Stimulated activated CD8-positive, alpha-beta memory T cell treated with anti-CD3 and anti-CD28 coated beads, Interleukin-15, amount 100 ng/mL, for 4 hours (primary cell): ENCODE data around the gene RIPK4.
"Not testable (repeated sequence)": the region's sequence is repeated elsewhere in the genome, so short reads cannot be mapped to it uniquely, and the experiment has no call there.

ENCODE experiments used
- DNase-seq, 2 donors: peaks; one replicate each; pipeline ENCODE4 v3.0.0-alpha.2; 2020; ENCODE audit warnings: low read depth in 2 of 2

The RIPK4 gene

DNA sequence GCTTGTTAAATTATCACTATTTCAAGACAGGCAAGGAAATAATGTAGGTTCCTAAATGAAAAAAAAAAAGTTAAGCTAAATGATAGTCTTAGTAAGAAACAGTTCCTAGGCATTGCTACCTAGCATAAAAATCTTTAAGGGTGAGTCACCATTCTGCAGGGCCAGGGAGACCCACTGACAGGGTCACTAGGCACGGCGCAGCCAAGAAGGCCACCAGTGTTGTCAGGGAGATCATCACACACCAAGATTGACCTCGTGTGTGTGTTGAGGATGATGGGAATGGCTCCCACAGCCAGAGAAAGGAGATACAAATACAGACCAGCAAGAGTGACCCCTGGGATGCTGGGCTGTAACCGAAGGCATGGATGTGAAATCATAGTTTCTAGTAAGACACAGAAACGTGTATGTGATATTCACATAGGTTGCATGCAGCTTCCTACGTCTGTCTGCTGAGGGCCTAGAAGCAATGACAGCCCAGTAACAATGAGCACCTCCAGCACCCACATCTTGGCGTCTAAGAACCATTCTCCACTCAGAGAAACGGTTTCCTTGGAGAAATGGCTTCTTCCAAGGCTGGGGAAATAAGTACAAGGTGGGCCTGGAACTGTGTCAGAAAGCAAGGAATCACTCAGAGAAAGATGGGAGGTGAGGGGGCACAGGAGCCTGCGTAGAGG is 29.1 kb downstream of the RIPK4 start:
- DNase-seq, result no peak

DNA sequence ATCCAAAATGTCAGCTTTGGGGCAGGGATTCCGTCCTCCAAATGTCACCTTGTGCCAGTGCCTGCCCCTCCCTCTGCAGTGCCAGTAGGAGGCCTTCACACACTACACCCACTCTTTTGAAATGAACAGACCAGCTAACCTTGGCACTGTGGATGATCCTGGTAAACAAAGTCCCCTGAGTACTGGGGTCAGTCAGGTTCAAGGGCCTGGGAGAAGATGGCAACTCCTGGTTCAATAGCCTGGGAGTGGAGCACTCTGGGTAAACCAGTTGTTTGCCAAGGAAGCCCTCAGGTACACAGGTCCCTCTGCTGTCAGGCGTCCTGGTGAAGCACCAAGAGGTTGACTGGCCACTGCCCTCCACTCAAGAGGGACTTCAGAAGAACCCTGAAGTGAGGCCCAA is 30.4 kb downstream of the RIPK4 start:
- no peak for DNase-seq

DNA sequence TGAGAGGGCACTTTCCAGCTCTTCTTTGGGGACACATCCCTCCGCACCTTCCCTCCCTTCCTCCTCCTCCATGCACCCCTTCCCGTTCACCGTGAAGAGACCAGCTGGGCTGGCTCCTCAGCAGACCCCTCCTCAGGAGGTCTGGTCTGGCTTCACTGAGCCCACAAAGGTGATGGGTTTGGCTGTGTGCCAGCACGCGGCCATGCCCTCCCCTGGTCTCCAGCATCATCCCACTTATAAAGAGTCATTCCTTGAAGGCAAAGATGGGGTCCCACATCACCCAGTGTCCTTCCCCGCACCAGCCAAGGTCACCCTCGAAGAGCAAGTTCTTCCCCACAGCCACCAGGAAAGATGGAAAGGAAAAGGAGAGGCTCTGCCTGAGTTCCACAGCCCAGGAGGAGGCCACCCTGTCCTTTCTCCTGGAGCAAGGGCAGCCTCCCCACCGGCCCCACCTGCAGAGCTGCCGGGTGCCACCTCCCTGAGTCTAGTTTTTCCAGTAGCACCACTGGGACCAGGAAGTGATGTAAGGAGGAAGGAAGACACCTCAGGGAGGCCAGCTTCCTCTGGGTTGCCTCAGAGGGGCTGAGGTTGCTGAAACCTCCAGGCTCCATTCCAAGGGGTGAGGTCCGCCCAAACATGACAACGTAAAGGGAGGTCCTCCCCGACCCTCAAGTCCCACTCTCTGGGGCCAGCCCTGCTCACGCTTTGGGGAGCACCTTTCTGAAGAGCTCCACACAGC is 32.7 kb downstream of the RIPK4 start:
- DNase-seq, result no peak

DNA sequence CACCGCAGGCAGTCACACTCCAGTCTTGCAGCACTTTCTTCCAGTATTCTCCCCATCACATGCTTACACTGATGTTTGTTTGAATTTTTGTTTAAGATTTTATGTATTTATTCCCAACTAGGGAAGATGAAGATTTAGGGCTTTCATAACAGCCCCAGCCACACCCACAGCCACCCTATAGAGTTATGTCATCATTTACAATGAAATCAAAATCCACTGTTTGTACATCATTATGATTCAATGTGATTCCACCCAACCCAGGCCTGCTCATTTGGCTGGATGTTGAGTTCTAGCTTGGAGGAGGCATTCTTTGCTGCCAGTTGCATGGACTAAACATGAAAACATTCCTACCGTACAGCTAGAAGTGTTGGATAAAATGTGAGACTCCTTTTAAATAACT is 35.8 kb downstream of the RIPK4 start:
- DNase-seq, result no peak

DNA sequence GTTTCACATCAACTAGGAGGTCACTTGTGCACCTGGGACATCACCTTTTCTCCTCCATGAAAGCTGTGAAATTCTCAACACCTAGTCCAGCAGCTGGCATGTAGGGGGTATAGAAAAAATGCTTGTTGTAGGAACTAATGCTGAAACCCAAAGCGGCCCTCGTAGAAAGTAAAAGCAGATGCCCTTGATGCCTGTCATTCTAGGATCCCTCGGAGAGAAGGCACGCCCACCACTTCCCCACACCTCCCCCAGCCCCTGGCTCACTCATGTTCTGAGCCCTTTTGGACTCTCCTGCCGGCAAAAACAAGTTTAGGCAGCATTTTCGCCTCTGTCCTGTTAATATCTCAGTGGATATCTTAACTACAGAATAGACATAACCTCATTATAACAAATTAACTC is 36.5 kb downstream of the RIPK4 start:
- no peak for DNase-seq

DNA sequence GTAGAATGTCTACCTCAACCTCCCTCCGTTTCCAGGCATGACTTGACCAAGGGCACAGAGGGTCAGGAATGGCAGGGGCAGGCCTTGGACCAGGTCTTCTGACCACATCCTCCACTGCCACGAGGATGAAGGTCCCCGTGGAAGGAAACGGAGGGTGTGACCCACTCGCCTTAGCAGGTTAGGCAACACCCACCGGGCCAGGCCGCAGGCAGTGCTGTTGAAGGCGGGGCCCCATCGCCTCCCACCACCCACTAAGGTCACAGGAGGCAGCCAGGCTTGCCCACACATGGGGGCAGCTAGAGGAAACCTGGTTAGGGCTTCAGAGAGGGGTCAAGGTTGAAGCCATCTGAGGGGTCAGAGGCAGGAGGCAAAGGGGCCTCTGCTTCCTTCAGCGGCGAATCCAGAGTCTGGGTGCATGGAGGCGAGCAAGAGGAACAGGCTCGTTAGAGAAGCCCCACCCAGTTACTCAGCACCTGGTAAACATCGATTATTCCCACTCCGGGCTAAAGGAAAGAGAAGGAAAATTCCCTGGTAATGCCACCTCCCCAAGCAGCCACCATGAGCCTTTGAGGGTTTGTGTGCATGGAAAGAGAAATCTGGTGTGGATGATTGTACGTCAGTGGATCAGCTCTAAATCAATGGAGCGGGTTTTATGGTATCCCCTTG is 37.0 kb downstream of the RIPK4 start:
- DNase-seq, result no peak

DNA sequence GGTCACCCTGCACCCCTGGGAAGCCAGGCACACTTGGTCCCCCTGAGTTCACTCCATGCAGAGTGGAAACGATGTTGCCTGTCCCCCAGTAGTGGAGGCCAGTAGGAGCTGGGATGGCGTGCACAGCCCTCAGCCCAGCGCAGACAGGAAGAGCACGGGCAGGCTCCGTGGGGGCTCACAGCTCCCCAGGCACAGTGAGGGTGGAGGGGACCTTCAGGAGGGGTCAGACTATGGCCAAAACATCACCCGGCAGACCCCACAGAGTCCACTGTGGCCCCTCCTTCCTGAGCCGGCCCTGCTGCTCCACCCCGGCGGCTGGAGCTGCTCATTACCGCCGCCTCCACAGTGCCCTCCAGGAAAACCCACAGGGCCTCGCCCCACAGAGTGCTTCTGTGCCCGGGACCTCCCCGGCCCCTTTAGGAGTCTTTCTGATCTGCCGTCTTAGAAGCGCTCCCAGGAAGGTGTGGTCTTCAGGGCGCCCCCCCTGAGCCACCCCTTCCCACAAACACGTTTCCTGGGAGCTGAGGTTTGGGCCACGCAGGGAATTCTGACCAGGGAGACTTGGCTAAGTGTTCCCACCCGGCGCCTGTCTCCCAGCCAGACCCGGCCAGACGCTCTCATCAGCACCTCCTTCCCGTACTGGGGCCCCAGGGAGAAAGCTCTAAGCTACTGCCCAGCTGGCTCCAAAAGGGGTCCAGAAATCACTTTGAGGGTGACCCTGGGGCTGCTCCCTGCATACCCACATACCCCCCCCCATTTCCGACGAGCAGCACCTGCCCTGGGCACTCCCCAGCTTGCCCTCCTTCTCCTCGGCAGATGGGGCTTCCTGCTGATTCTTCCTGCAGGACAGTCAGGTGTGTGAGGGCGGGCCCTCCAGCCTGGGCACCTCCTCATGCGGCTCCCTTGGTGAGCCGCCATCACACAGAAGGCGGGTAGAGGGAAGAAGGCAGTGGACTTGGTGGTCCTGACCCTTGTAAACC is 38.8 kb downstream of the RIPK4 start:
- no peak for DNase-seq

DNA sequence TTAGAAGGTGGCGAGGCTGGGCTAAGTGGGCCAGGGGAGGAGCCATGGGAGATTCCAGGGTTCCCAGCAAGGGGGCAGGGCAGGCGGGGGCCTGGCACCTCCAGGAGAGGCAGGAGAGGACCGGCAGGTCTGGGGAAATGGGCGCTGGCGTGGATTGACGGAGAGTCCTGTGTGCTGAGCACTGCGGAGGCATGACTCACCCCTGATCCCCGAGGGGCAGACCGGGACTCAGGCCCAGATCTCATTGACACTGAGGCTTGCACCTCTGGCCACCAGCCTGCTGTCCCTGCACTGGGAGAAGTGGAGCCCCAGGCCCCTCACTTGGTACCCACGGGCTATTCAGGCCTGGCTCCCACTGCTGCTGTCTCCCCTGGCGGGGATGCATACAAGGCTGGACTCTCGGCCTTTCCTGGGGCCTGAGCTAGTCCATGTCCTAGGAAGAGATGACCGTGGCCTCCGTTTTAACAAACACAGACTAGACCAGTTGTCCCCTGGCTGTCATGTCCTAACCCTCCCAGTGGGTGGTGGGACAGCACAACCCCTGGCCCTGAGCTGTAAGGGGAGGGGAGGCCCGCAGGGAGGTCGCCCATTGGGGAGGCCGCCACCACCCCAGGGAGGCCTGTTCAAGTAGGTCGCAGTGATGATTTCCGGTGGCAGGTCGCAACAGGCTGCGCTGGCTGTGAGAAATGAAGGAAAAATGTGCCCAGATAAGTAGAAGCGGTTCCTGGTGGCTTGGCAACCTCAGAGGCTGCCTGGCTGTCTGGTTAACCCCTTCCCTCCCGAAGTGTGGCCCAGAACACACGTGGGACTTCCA is 39.7 kb downstream of the RIPK4 start:
- no peak for DNase-seq

DNA sequence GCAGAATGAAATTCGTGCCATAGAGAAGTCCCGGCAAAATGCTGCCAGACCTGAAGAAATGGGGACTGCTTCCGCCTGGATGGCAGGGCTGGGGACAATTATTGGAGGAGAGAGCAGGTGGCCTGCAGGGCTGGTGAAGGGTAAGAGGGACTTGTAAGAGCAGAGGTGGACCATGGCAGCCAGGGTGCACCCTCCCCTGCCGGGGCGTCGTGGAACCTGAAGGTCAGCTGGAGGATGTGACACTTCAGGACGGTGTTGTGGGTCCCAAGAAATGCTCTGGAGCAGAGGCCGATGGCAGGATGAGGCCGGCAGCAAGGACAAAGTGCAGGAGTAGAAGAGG is 40.3 kb downstream of the RIPK4 start:
- no peak for DNase-seq

DNA sequence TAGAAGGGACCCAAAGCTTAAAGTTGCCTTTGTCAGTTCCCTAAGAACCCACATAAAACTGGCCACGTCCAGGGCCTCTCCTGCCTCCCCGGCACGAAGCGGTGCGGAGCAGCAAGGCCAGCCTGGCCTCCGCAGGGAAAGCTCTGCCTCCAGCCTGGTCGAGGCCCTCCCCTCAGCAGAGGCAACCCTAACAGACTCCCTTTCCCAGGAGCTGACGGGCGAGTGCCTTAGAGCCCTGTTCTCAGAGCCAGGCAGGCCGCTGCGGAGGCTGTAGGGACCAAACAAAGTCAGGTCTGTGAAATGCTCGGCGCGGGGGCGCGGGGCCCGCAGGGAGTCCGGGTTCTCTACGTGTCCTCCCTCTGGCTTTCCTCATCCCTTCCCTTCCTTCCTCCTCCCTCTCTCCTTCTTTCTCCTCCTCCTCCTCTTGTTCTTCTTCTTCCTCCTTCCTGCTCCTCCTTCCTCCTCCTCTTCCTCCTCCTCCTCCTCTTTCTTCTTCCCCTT is 40.7 kb downstream of the RIPK4 start:
- no peak for DNase-seq

DNA sequence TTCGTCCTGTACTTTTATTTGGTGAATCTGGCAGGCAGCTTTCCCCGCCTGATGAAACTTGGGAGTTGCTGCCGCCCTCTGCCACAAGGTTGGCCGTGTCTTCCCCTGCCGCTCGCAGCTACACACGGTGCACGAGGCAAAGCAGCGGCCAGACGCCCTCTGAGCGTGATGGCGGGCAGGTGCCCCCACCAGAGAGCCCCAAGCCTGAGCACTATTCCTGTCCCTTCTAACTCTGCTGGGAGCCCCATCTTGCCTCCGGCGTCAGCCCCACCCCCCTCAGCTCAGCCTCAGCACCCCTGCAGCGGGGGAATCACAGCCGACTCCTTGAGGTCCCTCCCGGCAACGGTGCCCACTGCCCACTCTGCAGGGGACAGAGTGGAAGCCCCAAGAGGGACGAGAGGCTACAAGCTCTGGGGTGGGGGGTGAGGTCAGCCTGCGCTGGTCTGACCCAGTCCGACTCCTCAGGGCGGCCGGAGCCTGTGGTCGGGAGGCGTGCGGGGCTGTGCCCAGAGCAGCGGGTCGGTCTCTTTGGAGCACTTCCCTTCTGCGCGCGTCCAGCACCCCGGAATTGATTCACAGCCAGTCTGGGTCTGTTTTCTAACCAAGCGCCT is 41.3 kb downstream of the RIPK4 start:
- DNase-seq, result no peak

DNA sequence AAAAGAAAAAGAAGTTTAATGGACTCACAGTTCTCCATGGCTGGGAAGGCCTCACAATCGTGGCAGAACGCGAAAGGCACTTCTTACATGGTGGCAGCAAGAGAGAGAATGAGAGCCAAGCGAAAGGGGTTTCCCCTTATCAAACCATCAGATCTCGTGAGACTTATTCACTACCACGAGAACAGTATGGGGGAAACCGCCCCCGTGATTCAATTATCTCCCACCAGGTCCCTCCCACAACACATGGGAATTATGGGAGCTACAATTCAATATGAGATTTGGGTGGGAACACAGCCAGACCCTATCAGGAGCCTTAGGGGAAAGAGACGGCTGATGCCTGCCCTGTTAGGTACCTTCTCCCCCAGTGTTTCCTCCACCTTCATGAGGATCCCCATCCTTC is 43.0 kb downstream of the RIPK4 start:
- DNase-seq, result not testable (repeated sequence)

DNA sequence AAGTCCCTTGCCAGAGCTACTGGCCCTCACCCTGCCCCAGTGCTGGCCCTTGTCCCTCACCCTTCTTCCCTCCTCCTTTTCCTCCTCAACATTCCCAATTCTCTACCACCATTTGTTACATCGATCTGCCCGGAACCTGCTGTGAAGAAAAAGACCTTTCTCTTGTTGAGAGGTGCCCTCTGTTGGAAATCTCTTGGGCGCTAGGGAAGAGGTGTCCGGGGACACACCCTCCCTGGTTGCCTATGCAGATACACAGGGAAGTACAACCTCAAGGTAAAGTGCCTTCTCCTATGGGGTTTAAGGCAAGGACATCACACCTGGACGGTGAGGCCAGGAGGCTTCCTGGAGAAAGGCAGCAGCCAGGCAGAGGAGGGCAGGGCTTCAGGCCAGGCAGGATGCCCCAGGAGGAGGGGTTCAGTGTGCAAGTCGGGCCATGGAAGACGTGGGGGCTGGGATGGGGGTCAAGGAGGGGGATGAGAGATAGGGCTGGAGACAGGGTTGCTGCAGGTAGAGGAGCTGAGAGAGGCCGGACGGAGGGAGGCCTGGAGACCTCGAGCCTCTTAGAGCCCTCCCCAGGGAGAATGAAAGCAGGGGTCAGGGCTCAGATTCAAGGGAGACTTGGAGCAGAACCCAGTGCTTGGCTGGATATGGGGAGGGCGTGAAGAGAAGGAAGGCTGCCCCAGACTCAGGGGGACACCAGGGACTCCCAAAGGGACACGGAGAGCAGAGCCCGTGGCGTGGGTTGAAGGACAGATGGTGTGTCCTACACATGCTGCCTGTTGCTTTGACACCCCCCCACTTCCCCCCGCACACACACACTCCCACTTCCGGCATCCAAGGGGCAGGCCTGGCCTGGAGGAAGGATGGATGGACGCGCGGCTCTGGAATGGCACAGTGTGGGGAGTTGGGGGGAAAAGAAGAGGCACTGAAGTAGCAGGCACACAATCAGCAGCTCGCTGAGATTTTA is 44.5 kb downstream of the RIPK4 start:
- no peak for DNase-seq

DNA sequence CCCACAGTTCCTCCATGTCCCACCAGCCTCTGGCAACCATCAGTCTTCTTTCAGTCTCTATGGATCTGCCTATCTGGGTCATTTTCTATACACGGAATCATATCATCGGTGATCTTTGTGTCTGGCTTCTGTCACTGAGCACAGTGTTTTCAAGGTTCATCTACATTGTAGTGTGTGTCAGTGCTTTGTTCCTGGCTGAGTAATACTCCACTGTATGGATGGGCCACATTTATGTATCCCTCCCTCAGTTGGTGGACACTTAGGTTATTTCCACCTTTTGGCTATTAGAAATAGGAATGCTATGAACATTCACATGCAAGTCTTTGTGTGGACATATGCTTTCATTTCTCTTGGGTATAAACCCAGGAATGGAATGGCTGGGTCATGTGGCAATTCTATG is 46.6 kb downstream of the RIPK4 start:
- DNase-seq, result no peak

DNA sequence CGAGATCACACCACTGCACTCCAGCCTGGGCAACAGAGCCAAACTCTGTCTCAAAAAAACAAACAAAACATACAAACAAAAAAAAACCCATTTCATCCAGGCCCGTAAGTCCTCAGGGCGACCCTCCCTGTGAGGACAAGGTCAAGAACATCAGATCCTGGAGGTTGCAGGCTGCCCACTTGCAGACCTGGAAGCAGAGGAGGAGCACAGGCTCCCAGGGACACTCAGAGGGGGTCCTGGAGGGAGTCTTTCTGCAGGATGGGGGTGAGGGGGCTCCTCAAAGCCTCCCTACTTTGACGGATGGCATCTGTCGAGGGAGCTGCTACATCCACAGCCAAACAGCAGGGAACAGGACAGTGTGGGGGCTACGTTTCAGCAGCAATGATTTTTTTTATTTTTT is 47.2 kb downstream of the RIPK4 start:
- no peak for DNase-seq

DNA sequence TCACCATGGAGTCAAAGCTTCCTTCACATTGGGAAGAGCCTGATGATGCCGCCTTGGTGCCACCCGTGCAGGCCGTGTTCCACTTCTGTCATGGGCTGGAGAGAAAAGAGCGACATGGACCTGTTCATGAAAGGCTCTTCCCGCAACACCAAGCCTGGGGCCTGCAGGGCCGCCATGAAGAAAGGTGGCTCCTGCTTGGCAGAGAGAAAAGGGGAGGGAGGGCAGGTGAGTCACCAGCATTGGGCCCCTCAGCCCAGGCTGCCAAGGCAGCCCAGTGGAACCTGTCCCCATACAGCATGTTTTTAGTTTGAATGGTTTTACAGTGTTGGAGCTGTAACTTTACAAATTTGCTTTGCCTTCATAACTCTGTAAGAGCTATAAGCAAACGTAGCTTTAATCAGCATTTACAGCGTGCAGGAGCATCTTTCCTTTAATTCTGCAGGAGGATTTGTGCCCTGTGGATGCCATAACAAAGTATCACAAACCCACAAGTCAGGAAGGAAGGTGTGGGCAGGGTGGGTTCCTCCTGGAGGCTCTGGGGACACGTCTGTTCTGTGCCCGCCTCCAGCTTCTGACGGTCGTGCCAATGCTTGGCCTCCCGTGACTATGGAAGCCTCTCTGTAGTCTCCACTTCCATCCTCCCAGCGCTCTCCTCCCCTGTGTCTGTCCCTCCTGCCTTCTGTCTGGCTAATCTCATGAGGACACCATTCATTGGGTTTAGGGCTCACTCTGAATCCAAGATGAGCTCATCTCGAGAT is 49.1 kb downstream of the RIPK4 start:
- DNase-seq, result no peak

DNA sequence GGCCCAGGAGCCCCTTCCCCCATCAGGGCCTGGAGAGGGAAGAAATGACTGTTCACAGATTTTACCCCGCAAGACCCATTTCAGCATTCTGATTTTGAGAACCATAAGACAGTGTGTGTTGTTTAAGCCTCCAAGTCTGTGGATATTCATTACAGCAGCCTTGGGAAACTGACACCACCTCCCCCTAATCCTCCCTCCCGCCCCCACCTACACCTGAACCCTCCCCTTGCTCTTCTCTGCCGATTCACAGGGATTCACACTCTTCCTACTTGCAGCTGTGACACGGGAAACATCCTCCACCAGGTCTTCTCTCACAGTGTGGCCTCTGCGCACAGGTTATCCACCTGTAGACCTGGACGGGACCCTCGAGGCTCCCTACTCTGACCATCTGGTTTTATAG is 50.1 kb downstream of the RIPK4 start:
- no peak for DNase-seq

DNA sequence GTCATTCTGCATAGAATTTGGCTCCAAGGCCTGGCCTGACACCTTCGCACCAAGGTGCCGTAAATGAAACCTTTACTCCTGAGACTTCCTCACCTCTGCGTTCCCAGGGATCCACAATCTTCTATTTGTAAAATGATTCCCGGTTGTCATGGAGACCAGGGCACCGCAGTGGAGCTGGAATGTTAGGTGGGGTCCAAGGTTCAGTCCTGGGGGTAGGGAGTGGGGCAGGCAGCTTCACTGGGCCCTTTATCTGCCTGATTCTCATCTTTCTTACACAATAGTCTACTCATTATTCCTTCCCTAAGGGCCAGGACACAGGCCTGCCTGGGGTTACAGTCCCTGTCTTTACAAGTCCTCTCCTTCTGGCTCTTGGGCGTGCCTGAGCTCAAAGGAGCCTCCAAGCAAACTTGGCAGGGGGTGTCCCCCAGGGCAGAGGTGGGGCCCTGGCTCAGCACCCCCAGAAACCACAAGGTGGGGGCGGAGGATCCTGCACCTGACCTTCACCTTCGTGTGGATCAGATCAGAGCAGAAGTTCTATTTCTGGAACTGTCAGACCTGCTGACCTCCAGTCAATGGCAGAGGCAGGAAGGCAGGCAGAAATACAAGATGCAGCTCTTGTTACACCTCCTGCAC is 51.1 kb downstream of the RIPK4 start:
- DNase-seq, result no peak
